AG09309 (cell line): Measurements from ENCODE around the gene NMNAT3.

Source experiments
- DNase-seq: peaks from one replicate; pipeline ENCODE4 v3.0.0-alpha.2; 2010; ENCODE audit warnings: low read depth
- H3K4me3 ChIP-seq: 2 replicates; pipeline ENCODE4 v1.5.1; 2011; ENCODE audit warnings: mild to moderate bottlenecking, low read depth, low read length, moderate library complexity; ENCODE audit not compliant: control insufficient read depth
- CTCF ChIP-seq: IDR thresholded peaks from 2 replicates; pipeline ENCODE4 v1.5.1; 2011; ENCODE audit warnings: mild to moderate bottlenecking, low read depth, low read length, inconsistent platforms; ENCODE audit not compliant: insufficient read depth, control insufficient read depth; ENCODE audit errors: missing control alignments

The NMNAT3 gene

GRCh38 chr3:139546772-139547171 is 131.0 kb downstream of the NMNAT3 start:
- no peak overlapping the region for H3K4me3 ChIP-seq
- TF ChIP-seq CTCF: no peak
- no peak for DNase-seq

GRCh38 chr3:139541532-139542288 is 136.1 kb downstream of the NMNAT3 start:
- no peak for DNase-seq
- H3K4me3 ChIP-seq: no peak overlapping the region
- TF ChIP-seq CTCF: no peak

- TF ChIP-seq CTCF: no peak
- no peak overlapping the region for H3K4me3 ChIP-seq
- no peak for DNase-seq
Observed at GRCh38 chr3:139540651-139541531, 136.9 kb downstream of the NMNAT3 start.

DNA sequence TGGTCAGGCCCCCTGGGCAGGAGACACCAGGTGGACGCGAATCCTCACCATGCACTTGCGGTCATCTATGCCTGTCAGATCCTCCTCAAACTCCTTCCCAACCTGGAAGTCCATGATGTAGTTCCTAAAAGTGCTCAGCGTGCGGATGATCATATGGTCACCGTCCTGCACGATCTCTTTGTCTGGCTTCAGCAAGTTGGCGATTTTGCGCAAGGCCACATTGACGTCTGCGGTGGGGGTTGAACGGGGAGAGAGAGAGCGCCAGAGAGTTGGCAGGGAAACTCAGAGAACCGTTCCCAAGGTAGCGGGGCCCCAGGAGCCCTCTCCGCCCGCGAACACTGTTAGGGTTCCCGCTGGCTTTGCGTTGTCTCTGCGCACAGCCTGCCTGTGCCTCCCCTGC is 139.0 kb downstream of the NMNAT3 start:
- DNase-seq: no peak
- TF ChIP-seq CTCF: no peak
- H3K4me3 ChIP-seq: no peak overlapping the region

DNA sequence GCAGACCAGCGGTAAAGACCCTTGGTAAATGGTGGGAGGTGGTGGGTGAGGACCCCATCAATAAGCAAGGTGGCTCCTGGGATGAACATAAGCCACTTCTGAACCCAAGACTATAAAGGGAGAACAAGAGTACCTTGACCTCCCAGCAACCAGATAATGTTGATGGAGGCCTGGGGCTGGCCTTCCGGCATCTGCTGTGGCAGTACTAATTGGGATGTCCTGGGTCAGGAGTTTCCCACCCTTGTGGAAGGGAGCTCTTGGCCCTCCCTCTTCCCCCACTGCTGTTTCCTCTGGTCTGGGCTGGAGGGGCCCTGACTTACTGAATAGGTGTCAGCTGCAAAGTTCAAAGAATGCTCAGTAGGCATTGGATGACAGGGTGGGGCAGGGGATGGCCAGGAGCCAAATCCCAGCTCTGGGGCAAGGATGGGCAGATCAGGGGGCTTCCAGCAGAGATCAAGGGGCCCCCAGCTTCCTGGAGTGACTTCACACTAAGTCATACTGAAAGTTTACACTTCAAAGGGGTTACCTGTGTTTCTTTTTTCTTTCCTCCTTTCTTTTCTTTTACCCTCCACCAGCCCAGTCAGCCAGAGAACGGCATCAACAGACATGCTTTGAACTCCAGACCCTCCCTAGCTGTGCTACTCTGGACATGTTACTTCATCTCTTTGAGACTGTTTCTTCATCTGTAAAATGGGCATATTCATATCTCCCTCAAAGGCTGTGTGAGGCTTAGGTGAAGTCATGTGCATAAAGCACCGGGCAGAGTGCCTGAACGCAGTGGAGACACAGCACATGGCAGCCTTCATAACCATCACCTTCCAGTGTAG is 139.8 kb downstream of the NMNAT3 start:
- DNase-seq: no peak
- TF ChIP-seq CTCF: no peak
- H3K4me3 ChIP-seq: no peak overlapping the region

DNA sequence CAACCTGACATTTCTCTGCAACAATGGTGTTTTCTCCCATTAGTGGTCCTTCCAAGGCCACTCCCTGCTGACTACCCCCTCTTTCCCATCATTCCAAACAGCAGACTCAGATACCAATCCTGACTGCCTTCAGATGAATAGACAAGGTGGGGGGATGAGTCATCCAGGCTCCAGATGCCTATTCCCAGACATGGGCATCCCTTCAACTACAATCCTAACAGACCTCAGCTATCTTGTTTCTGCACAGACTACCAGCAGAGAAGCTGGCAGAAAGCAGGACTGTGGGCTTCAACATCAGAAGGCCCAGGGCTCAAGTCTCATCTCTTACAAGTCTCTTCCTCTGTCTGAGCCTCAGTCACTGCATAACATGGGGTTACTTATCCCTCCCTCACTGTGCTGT is 140.4 kb downstream of the NMNAT3 start:
- no peak for DNase-seq
- no peak overlapping the region for H3K4me3 ChIP-seq
- no peak for TF ChIP-seq CTCF
